ENCODE measurements around the gene HNRNPU. TPM values are rescaled to one million over a fixed set of nuclear protein-coding genes. Genes with fewer than 3 reads are reported as not detected.

Gene HNRNPU
- total and polyA plus RNA-seq, 2 experiments from 2014 or later = 422 to 687 TPM

- Mint-ChIP-seq H3K4me3 (no peak overlapping the region), H3K27ac (no peak overlapping the region), H3K9me3 (no peaks in the 10 kb centered on the region; the same call in 2 of the 3 replicates), H3K4me1 (peaks cover 29% of the 10 kb centered on the region), H3K36me3 (ENCODE audit: low read depth) (peaks cover 55% of the 10 kb centered on the region), H3K27me3 (ENCODE audit: insufficient read depth, low read depth, poor library complexity) (peaks cover 17% of the 10 kb centered on the region)
- DNase-seq (ENCODE audit: low spot score) = no peak
- H3K36me3 ChIP-seq (ENCODE audit: insufficient read depth) = peaks cover 26% of the 10 kb centered on the region
- peak overlapping the region; percentile 65; the same call in 1 of the 2 replicates for H3K27ac ChIP-seq (ENCODE audit: low read depth)
- peaks cover 39% of the 10 kb centered on the region for H3F3A ChIP-seq (replicated peaks; ENCODE audit: low read depth)
- no peaks in the 10 kb centered on the region for H3K27me3 ChIP-seq (ENCODE audit: insufficient read depth)
- H2AFZ ChIP-seq = no peak overlapping the region
- TF ChIP-seq ZNF462 (CRISPR knock-in tag; IDR thresholded peaks at IDR 0.05) (no peak), POLR2AphosphoS5 (IDR thresholded peaks at IDR 0.05; ENCODE audit: low read depth) (peak; percentile 12; the same call in 1 of the 2 replicates)
- H3K79me2 ChIP-seq (replicated peaks; ENCODE audit: insufficient read depth) = peaks cover 52% of the 10 kb centered on the region
- no peak overlapping the region for H3K4me2 ChIP-seq
- H3K9me2 ChIP-seq (ENCODE audit: insufficient read depth) = no peaks in the 10 kb centered on the region
- peaks cover 18% of the 10 kb centered on the region for H4K20me1 ChIP-seq (replicated peaks; ENCODE audit: insufficient read depth)
- ATAC-seq = no peak
- peaks cover 18% of the 10 kb centered on the region for H3K4me1 ChIP-seq (ENCODE audit: insufficient read depth)
- H3K4me3 ChIP-seq = no peak overlapping the region
These were observed 24.7 kb downstream of the HNRNPU start for GRCh38 chr1:244839656-244840055.

GRCh38 chr1:244837597-244838258 lies 26.6 kb downstream of the HNRNPU start:
- H3F3A ChIP-seq (replicated peaks; ENCODE audit: low read depth) = peaks cover 25% of the 10 kb centered on the region
- TF ChIP-seq ETS1 (IDR thresholded peaks at IDR 0.05) = no peak
- TF ChIP-seq EZH2phosphoT487 (IDR thresholded peaks at IDR 0.05; ENCODE audit: unreplicated experiment) = no peak
- TF ChIP-seq EZH2 (IDR thresholded peaks at IDR 0.05; ENCODE audit: low read depth, unreplicated experiment) = no peak
- peak overlapping the region; percentile 82 for H3K4me2 ChIP-seq
- H3K36me3 ChIP-seq (ENCODE audit: insufficient read depth) = peaks cover 10% of the 10 kb centered on the region; the same call in 1 of the 2 replicates
- Mint-ChIP-seq H3K36me3 (ENCODE audit: low read depth) (peaks cover 36% of the 10 kb centered on the region), H3K9me3 (no peaks in the 10 kb centered on the region; the same call in 2 of the 3 replicates), H3K4me1 (peaks cover 38% of the 10 kb centered on the region), H3K27ac (no peak overlapping the region; the same call in 1 of the 2 replicates), H3K4me3 (peak overlapping the region; percentile 94), H3K27me3 (ENCODE audit: insufficient read depth, low read depth, poor library complexity) (peaks cover 18% of the 10 kb centered on the region)
- no peak overlapping the region for H2AFZ ChIP-seq
- H3K4me1 ChIP-seq (ENCODE audit: insufficient read depth) = peaks cover 24% of the 10 kb centered on the region
- DNase-seq (ENCODE audit: low spot score) (no peak), ATAC-seq (no peak)
- H3K27me3 ChIP-seq (ENCODE audit: insufficient read depth) = no peaks in the 10 kb centered on the region
- no peak overlapping the region; the same call in 1 of the 2 replicates for H3K27ac ChIP-seq (ENCODE audit: low read depth)
- H4K20me1 ChIP-seq (replicated peaks; ENCODE audit: insufficient read depth) = peaks cover 8% of the 10 kb centered on the region; the same call in 1 of the 2 replicates
- H3K79me2 ChIP-seq (replicated peaks; ENCODE audit: insufficient read depth) = peaks cover 52% of the 10 kb centered on the region
- peak overlapping the region; percentile 73 for H3K4me3 ChIP-seq
- no peaks in the 10 kb centered on the region for H3K9me2 ChIP-seq (ENCODE audit: insufficient read depth)

Measured in GM23338 (cell line).